OCI-LY7 (cell line): ENCODE data around the gene DPP10.

Experiments used
- EZH2phosphoT487 ChIP-seq: fragments of 200-600 bp; sonication (generic); IDR thresholded peaks from 2 replicates; pipeline ENCODE4 v1.6.1; 2018; ENCODE audit warnings: low read depth, borderline replicate concordance, mild to moderate bottlenecking, mixed run types, antibody characterized with exemption, low read length, moderate library complexity, mixed read lengths
- TF ChIP-seq, protein P1 (sequence below): fragments of 200-600 bp; sonication (generic); conservative IDR thresholded peaks from 2 replicates; pipeline ENCODE4 v1.5.1; 2014; ENCODE audit warnings: mild to moderate bottlenecking, antibody characterized with exemption, low read length, moderate library complexity, mixed read lengths

DNA sequence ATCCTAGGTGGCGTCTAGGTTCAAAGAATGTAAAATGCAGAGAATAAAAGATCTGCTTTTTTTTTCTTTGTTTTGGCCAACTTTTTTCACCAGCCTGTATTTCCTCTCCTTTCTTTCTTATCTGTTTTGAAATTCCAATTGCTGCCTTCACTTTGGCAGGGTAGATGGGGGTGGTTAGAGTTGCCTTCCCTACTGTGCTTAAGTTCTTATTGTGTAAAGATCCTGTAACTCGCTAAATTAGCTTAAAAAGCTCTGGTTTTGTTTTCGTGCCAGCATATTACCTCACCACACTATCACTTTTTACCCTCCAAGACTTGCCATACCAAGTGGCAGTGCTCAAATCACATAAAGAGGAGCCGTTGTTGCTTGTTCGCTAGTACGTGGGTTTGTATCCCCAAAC, 921.7 kb downstream of the DPP10 start:
- TF ChIP-seq, protein P1, sequence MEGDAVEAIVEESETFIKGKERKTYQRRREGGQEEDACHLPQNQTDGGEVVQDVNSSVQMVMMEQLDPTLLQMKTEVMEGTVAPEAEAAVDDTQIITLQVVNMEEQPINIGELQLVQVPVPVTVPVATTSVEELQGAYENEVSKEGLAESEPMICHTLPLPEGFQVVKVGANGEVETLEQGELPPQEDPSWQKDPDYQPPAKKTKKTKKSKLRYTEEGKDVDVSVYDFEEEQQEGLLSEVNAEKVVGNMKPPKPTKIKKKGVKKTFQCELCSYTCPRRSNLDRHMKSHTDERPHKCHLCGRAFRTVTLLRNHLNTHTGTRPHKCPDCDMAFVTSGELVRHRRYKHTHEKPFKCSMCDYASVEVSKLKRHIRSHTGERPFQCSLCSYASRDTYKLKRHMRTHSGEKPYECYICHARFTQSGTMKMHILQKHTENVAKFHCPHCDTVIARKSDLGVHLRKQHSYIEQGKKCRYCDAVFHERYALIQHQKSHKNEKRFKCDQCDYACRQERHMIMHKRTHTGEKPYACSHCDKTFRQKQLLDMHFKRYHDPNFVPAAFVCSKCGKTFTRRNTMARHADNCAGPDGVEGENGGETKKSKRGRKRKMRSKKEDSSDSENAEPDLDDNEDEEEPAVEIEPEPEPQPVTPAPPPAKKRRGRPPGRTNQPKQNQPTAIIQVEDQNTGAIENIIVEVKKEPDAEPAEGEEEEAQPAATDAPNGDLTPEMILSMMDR: no peak
- no peak for TF ChIP-seq EZH2phosphoT487
